Urothelium cell line (cell line): ENCODE measurements around the gene GFI1.
"Not testable (repeated sequence)": the region's sequence is repeated elsewhere in the genome, so short reads cannot be mapped to it uniquely, and the experiment has no call there.

Experiments
- DNase-seq: peaks from one replicate; pipeline ENCODE4 v3.0.0; 2011; ENCODE audit warnings: low spot score, mixed read lengths
- FAIRE-seq: peaks from 2 replicates; lab custom pipeline; 2011; peaks lifted over from hg19 to GRCh38; lab: Jason Lieb, UNC

Gene GFI1

DNA sequence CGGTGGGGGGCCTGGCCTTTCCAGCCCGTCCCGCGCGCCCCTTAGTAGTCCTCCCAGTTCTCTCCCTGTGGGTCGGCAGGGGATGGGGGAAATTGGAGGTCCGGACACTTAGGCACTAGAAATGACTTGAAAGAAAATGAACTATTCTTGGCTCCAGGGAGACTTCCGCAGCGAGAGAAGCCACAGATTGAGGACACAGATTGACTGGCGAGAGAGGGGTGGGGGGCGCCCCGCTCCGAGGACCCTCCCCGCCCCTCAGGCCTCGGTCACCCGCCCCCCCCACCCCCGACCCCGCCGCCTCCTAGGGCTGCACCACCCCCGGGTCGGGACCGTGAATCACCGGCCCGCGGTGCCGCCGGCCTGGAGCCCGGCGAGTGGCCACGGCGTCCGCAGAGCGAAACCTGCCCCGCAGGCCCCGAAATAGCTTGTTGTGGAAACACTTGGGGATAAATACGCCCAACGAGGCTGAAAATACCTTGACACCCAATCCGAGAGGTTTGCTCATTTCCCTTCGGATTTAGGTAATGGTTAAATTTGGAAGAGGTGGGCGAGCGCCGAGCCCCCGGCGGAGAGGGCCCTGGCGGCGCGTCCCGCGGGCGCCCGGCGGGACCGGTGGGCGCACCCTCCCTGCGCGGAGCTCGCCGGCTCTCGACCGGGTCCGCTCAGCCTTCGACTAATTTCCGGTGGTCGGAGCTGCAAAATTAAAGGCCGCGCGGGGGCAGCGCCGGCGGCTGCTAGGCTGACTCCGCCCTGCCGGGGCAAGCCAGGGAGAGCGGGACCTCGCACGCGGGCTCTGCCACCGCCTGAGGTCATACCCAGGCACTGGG is at the start of gene GFI1:
Gene GFI1, minus strand, starts transcription at position 675 of the 827 bp plus-strand sequence. CDS start 3,438 bp downstream, outside the sequence.
- FAIRE-seq (no peak), DNase-seq (peak; percentile 52)

DNA sequence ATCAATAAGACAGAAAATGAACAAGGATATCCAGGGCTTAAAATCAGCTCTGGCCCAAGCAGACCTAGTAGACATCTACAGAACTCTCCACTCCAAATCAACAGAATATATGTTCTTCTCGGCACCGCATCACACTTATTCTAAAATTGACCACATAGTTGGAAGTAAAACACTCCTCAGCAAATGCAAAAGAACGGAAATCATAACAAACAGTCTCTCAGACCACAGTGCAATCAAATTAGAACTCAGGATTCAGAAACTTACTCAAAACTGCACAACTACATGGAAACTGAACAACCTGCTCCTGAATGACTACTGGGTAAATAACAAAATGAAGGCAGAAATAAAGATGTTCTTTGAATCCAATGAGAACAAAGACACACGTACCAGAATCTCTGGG is 45.6 kb upstream of the GFI1 start:
- not testable (repeated sequence) for FAIRE-seq, DNase-seq

DNA sequence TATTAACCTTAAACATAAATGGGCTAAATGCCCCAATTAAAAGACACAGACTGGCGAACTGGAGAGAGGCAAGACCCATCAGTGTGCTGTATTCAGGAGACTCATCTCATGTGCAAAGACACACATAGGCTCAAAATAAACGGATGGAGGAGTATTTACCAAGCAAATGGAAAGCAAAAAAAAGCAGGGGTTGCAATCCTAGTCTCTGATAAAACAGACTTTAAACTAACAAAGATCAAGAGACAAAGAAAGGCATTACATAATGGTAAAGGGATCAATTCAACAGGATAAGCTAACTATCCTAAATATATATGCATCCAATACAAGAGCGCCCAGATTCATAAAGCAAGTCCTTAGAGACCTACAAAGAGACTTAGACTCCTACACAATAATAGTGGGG is 45.2 kb upstream of the GFI1 start:
- not testable (repeated sequence) for FAIRE-seq

DNA sequence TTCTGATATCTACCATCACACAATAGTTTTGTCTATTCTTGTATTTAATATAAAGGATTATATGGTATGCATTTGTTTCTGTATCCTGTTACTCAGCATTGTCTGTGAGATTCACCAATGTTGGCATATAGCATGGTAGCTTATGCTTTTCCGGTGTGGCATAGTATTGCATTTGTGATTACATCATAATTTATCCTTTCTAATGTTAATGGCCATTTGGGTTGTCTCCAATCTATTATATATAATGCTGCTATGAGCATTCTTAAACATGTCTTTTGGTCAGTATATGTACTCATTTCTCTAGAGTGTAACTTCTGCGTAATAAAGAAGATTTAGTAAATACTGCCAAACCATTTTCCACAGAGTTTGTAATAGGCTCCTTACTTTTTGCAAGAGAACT is 40.9 kb upstream of the GFI1 start:
- FAIRE-seq (no peak), DNase-seq (no peak)

More for the DNA sequence above, 45.2 kb upstream of the GFI1 start:
- not testable (repeated sequence) for DNase-seq

DNA sequence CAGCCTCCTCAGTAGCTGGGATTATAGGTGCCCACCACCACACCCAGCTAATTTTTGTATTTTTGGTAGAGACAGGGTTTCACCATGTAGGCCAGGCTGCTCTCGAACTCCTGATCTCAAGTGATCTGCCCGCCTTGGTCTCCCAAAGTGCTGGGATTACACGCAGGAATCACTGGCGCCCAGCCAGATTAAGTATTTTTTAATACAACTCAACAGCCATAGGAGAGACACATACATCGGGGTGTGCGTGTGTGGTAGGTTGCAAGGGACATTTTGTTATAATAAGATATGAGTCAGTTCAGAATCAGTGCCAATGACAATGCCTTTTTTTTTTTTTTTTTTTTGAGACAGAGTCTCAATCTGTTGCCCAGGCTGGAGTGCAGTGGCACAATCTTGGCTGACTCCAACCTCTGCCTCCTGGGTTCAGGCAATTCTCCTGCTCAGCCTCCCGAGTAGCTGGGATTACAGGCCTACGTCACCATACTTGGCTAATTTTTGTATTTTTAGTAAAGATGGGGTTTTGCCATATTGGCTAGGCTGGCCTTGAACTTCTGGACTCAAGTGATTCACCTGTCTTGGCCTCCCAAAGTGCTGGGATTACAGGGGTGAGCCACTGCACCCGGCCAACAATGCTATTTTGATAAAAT is 38.3 kb upstream of the GFI1 start:
- FAIRE-seq, DNase-seq: not testable (repeated sequence)

DNA sequence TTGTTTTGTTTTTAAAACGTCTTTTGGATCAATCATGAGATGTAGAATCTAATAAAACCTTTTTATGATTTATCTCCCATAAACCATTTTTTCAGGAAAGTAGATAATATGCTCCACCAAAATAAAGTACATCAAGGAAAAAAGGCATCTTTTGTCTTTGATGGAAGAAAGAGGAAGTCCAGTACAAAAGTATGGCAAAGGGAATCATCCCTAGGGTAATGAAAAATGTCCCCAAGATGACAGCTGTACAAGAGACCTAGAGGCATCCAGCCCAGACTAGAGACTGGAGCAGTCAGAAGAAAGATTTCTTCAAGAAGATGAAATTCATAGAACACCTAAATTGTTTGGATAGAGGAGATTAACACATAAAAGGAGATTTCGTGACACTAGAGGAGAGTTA is 32.3 kb upstream of the GFI1 start:
- DNase-seq, result no peak
- FAIRE-seq, result no peak

DNA sequence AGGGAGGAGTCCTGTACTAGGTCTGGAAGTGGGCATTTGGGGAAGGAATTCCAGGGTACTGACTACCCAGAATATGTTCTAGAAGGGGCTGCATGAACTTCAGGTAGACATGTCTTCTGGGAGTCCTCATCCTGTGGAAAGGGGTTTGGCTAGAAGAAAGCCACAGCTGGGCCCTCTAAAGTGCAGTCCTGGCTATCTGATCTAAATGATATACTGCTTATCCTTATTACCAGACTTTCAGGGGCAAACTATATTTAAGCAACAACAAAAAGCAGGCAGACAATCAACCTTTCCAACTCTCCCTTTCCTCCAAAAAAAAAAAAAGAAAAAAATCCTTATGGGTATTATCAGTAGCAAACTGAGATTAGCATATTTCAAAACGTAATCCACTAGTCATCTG is 29.8 kb upstream of the GFI1 start:
- no peak for DNase-seq
- no peak for FAIRE-seq

DNA sequence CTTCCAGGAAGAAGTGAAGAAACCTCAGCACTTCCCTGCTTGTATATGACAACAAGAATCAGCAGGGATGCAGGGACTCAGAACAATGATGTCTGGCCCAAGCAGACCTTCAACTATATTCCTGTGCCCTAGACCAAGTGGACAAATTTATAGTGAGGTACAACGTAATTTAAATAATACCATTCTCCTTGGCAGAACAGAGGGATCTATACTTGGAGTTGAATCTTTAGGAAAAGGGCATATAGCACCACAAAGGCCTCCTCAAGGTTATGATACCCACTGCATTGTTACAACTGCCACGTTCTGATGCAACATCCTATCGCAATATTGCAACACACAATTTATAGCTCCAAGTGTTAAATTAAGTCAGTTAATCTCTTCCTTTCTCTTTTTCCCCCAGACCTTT is 29.1 kb upstream of the GFI1 start:
- no peak for DNase-seq
- no peak for FAIRE-seq

DNA sequence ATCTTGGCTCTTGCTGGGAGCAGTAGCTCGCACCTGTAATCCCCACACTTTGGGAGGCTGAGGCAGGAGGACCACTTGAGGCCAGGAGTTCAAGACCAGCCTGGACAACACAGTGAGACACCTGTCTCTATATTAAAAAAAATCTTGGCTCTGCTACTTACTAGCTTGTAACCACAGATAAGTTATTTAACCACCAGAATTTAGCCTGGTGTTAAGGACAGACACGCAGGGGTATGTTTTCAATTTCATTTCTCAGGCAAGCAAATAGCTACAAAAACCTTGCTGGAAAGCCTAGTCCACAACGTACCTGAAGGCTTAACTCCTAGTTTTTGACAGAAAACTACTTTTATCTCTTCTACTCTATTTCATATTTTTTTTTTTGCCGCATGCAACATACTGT is 24.8 kb upstream of the GFI1 start:
- DNase-seq, result no peak
- FAIRE-seq, result no peak

DNA sequence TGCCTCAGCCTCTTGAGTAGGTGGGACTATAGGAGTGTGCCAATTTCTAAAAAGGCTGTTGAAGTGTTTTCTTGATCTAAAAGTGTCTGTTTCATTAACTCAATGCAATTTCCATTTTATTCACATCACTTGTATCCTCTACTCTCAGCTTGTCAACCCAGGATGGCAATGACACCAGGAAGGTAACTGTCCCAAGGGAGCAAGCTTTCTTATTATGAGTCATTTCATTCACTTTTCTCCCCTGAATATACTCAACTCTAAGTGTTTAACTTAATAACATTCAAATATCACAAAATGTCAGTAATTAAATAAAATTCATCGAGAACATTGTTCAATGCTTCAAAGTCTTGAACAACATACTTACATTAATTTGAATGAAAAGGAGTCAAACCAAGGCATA is 22.9 kb upstream of the GFI1 start:
- no peak for FAIRE-seq

DNA sequence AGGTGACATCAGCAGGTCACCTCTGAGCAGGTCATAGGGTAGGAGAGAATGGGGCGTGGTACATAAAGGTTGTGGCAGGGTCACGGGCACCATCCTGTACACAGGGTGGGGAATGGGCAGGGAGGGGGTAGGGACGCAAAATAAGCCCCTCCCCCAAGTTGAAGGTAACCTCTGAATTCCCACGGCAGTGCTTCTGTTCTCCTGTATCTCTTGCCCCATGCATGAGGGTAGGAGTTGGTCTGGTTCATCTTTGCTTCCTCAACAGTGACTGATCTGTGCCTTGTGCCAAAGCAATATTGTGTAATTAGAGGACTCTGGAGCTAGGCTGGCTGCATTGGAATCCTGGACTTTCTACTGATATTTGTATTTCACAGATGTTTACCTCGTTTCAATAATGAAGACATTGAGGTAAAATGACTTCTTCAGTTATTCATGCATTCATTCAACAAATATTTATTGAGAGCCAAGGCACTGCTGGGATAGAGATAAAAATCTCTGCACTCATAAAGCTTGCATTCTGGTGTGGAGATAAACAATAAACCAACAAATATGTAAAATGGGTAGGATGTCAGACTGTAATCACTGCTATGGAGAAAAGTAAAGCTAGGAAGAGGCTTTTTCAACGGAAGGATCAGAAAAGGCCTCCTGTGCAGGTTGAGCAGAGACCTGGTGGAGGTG is 18.4 kb upstream of the GFI1 start:
- DNase-seq, result no peak
- FAIRE-seq, result no peak

More for the DNA sequence above, 22.9 kb upstream of the GFI1 start:
- DNase-seq, result no peak

DNA sequence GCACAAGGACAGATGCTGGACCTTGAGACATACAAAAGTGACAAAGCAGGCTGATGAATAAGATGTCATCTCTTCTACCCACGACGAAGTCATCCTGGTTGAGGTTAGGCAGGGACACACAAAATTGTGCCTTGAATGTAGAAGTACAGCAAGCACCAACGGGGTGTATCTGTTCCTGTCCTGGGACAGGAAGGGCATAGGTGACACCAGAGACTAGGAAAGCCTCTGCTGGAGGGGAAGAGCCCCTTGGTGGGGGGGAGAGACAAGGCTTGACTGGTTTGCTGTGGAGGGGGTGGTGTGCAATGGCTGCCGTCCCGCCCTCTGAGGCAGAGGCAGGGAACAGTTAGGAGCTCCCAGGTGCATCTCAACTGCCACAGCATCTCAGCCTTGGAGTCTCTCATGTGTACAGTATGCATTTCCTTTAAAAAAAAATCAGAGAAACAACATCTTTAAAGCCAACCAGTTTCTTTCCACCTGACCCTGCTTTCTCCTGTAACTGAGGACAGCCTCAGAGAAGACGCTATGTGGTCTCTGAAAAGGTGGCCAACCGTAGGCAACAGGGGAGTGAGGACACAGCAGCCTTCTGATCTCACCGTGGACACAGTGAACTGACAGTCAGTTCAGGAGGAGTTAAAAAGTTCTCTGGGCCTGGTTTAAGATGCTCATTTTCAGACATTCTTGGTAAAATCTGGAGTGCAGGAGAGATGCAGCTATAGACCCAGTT is 17.7 kb upstream of the GFI1 start:
- FAIRE-seq, result no peak
- DNase-seq, result no peak

DNA sequence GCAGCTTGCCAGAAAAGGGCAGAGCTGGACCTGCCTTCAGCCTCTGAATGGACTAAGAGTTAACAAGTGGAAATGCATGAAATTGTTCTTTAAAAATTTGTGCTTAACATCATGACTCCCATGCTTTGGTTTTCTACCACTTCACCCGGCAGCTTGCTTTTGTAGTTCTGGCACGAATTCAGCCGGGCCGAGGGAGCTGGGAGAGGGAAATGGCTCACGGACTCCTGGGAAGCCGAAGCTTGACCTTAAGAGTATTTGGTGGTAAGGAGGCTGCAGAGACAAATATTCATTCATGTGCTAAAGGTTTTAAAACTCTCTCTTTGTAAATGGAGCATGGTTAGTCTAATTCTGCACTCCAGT is 17.2 kb upstream of the GFI1 start:
- FAIRE-seq (no peak), DNase-seq (no peak)

DNA sequence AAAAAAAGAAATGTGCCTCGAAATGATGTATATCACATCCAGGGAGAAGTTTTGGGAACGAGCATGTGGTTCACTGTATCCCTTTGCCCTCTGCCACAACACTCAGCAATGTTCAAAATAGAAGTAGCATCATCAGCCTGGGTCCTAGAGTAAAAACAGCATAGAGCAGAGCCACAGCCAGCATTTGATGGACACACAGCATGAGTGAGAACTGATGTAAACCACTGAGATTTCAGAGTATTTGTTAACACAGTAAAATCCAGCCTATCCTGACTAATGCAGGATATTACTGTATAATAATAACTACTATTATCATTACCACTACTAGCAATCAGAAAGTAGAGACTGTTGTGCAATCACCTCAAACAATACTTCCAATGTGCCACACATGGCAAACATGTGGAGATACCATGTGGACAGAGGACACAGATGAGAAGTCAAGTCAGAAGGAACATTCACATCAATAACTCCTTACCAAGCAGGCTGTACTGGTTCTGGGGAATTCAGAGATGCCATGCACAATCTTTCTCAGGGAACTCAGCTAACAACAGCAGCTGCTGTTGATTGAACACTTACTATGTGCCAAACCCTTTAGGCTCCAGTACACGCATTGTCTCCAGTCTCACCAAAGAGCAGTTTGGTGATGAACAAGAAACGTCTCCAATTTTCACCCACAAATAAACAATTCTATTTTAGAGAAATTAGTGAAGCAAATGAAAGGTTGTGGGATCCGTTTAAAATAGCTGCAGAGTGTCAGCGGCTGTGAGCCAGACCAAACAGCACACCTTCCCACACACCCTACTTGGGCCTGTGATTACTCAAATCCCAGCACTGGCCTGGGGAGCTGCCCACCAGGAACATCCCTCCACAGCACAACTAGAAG is 16.6 kb upstream of the GFI1 start:
- FAIRE-seq (no peak), DNase-seq (no peak)

DNA sequence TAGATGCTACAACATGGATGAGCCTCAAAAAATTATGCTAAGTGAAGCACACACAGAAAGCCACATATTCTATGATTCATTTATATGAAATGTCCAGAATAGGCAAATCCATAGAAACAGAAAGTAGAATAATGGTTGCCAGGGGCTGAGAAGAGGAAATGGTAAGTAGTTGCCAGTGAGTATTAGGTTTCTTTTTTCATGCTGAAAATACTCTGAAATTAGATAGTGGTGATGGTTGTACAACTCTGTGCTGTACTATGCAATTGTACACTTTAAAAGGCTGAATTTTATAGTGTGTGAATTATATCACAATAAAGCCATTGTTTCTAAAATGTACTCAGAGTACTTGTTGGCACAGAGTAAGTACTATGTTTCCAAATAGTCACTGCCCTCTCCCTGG is 15.5 kb upstream of the GFI1 start:
- DNase-seq, result no peak
- no peak for FAIRE-seq

DNA sequence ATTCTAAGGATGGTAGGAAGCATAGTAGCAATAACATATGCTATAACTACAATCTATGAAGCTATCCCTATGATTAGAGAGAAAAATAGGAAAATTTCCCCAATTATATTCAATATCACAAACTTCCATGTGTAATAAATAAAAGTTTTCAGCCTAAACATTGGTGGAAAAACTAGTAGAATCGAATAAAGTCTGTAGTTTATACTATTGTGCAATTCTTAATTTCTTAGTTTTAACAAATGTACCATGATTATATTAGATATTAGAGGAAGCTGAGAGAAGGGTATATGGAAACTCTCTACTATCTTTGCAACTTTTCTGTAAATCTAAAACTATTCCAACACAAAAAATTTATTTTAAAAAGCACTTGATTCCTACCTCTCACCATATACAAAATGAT is 13.8 kb upstream of the GFI1 start:
- FAIRE-seq, result no peak

DNA sequence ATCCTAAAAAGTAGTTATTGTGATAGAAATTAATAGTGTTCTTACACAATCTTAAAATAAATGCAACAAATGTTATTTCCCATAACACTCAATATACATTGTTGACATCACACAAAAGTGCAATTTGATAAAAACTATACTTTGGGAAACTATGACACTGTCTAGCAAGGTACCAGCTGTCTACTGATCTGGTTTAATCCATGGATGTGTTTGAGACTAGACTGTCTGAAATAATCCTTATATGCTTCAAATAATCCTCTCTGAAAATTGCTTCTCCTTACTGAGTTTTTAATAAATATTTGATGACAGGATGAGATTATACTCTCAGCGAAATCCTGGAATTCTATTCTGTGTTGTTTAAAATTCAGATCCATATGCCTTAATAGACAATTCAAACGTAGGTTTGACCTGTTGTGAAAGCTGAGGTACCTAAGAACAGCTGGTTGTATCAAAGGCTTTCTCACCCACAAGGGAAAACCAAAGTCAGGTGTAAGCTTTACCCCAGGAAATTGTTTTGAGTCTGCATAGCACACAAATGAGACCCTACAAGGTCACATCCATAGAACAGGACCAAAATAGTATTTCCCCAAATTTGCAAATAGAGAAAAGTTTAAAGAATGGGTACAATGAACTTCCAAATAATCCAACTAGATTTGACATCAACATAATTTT is 8.8 kb upstream of the GFI1 start:
- FAIRE-seq, result no peak
- no peak for DNase-seq

More for the DNA sequence above, 13.8 kb upstream of the GFI1 start:
- DNase-seq, result no peak

DNA sequence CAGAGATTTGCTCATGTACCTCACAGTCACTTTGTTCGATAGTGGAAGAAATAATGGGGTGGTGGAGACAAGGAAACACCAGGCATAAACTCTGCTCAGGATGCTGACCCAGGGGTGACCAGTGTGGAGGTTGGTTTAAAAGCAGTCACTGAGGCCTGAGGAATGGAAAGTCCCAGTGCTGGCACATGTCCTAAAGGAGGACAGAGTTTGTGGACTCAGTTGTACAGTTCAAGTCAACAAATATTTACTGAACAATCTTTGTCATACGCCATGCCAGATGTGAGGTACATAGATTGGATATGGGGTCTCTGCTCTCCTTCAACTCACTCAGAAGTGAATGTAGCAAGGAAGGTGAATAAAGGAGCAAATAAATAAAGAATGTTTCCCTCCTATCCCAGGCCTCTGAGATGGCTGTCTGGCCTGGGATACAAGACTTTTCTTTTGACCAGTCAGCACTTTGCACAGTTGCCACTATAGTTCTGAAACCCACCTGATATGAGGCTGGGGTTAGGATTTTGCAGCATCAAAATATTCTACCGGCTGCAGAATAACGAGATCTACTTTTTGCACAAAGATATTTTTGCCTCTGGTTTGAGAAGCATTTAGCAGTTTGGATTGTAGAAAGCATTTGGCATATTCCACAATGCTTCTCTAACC is 7.9 kb upstream of the GFI1 start:
- DNase-seq (no peak), FAIRE-seq (no peak)

DNA sequence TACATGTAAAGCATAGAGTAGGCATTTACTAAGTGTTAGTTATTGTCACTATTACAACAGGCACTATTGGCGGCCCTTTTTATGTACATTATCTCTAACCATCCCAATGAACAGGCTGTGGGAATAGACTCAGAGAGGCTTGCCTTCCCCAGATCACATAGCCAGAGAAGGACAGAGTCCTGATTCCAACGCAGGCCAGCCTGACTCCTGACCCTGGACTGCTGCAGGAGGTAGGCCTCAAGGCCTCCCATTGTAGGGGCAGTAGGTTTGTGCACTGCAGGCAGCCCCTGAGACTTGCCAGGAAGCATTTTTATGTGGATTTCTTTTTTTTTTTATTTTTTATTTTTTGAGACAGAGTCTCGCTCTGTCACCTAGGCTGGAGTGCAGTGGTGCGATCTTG is 6.4 kb upstream of the GFI1 start:
- DNase-seq, result no peak
- FAIRE-seq, result no peak
